ENCODE data around the gene ABCC1.

- TF ChIP-seq REST (IDR thresholded peaks at IDR 0.05; ENCODE audit: borderline replicate concordance): no peak
- no peak for TF ChIP-seq CTCF (IDR thresholded peaks at IDR 0.05; ENCODE audit: poor library complexity, severe bottlenecking)
- no peak for TF ChIP-seq EZH2 (IDR thresholded peaks at IDR 0.05; ENCODE audit: borderline replicate concordance, insufficient read depth, low read length, poor library complexity, severe bottlenecking)
- no peak for TF ChIP-seq SMC3 (conservative IDR thresholded peaks at IDR 0.05; ENCODE audit: poor library complexity)
- TF ChIP-seq RAD21 (conservative IDR thresholded peaks at IDR 0.05): no peak
- TF ChIP-seq POLR2AphosphoS5 (IDR thresholded peaks at IDR 0.05): no peak
Measured at GRCh38 chr16:16036359-16036792, 87.0 kb downstream of the ABCC1 start.
